Liver (tissue), 9 donors: ENCODE results near the gene C11orf98. TPM values are rescaled to one million over a fixed set of nuclear protein-coding genes. Genes with fewer than 3 reads are reported as not detected.

Experiments used
- DNase-seq: peaks from one replicate; pipeline ENCODE4 v3.0.0-alpha.2; 2017; ENCODE audit warnings: low spot score
- H3K27ac ChIP-seq, 2 donors: one replicate each; pipeline ENCODE4 v1.7.0; 2013; ENCODE audit warnings: inconsistent platforms in 2 of 2, low read length in 2 of 2, control low read depth in 1 of 2, low read depth in 1 of 2, mild to moderate bottlenecking in 1 of 2
- H3K27me3 ChIP-seq, 4 donors: one replicate each; pipeline versions ENCODE4 v1.6.1 to v1.7.0; 2013; ENCODE audit warnings: low read length in 3 of 4, inconsistent platforms in 1 of 4, mild to moderate bottlenecking in 1 of 4, moderate library complexity in 1 of 4; ENCODE audit not compliant: control insufficient read depth in 4 of 4, insufficient read depth in 4 of 4
- H3K36me3 ChIP-seq, 4 donors: one replicate each; pipeline versions ENCODE4 v1.6.1 to v1.7.0; 2013; ENCODE audit warnings: low read length in 3 of 4, mild to moderate bottlenecking in 3 of 4, low read depth in 1 of 4, moderate library complexity in 1 of 4; ENCODE audit not compliant: control insufficient read depth in 4 of 4, insufficient read depth in 3 of 4
- H3K4me1 ChIP-seq, 4 donors: one replicate each; pipeline versions ENCODE4 v1.6.1 to v1.7.0; 2013; ENCODE audit warnings: low read length in 3 of 4, mild to moderate bottlenecking in 3 of 4, moderate library complexity in 1 of 4; ENCODE audit not compliant: control insufficient read depth in 4 of 4, insufficient read depth in 4 of 4
- H3K4me3 ChIP-seq, 3 donors: one replicate each; pipeline versions ENCODE4 v1.6.1 to v1.7.0; 2013; ENCODE audit warnings: low read length in 3 of 3, control low read depth in 1 of 3, low read depth in 1 of 3, mild to moderate bottlenecking in 1 of 3
- H3K9ac ChIP-seq, 2 donors: one replicate each; pipeline ENCODE4 v1.7.0; 2013; ENCODE audit warnings: low read length in 2 of 2, mild to moderate bottlenecking in 2 of 2, moderate library complexity in 2 of 2, control low read depth in 1 of 2, low read depth in 1 of 2
- H3K9me3 ChIP-seq, 4 donors: one replicate each; pipeline versions ENCODE4 v1.6.1 to v1.7.0; 2013; ENCODE audit warnings: low read length in 3 of 4; ENCODE audit not compliant: control insufficient read depth in 4 of 4
- EGR1 ChIP-seq, 2 donors: IDR thresholded peaks; 2 replicates each; pipeline ENCODE4 v1.6.1; 2016 to 2018; ENCODE audit warnings: antibody characterized with exemption in 2 of 2, low read depth in 2 of 2
- FOXA1 ChIP-seq: IDR thresholded peaks from 2 replicates; pipeline ENCODE4 v1.6.1; 2016; ENCODE audit warnings: antibody characterized with exemption
- FOXA2 ChIP-seq: IDR thresholded peaks from 2 replicates; pipeline ENCODE4 v1.6.1; 2016; ENCODE audit warnings: antibody characterized with exemption
- GABPA ChIP-seq, 2 donors: IDR thresholded peaks in 1 of 2; conservative IDR thresholded peaks in 1 of 2; 2 replicates each; pipeline ENCODE4 v1.6.1; 2016; ENCODE audit warnings: antibody characterized with exemption in 2 of 2, mild to moderate bottlenecking in 1 of 2, moderate library complexity in 1 of 2
- HNF4A ChIP-seq, 2 donors: conservative IDR thresholded peaks; 2 replicates each; pipeline ENCODE4 v1.6.1; 2016; ENCODE audit warnings: antibody characterized with exemption in 2 of 2, mild to moderate bottlenecking in 2 of 2
- HNF4G ChIP-seq: IDR thresholded peaks from 2 replicates; pipeline ENCODE4 v1.6.1; 2016; ENCODE audit warnings: antibody characterized with exemption
- JUND ChIP-seq, 2 donors: IDR thresholded peaks; 2 replicates each; pipeline ENCODE4 v1.6.1; 2016; ENCODE audit warnings: antibody characterized with exemption in 2 of 2
- NR2F2 ChIP-seq: IDR thresholded peaks from 2 replicates; pipeline ENCODE4 v1.6.1; 2016; ENCODE audit warnings: antibody characterized with exemption
- RAD21 ChIP-seq, 2 donors: IDR thresholded peaks; 2 replicates each; pipeline ENCODE4 v1.6.1; 2016; ENCODE audit warnings: antibody characterized with exemption in 2 of 2, mild to moderate bottlenecking in 2 of 2
- RXRA ChIP-seq, 2 donors: IDR thresholded peaks; 2 replicates each; pipeline ENCODE4 v1.6.1; 2017 to 2018; ENCODE audit warnings: antibody characterized with exemption in 2 of 2, mild to moderate bottlenecking in 1 of 2
- SP1 ChIP-seq: IDR thresholded peaks from 2 replicates; pipeline ENCODE4 v1.6.1; 2018; ENCODE audit warnings: antibody characterized with exemption, mild to moderate bottlenecking
- TAF1 ChIP-seq: conservative IDR thresholded peaks from 2 replicates; pipeline ENCODE4 v1.6.1; 2016; ENCODE audit warnings: antibody characterized with exemption, mild to moderate bottlenecking
- YY1 ChIP-seq: IDR thresholded peaks from 2 replicates; pipeline ENCODE4 v1.6.1; 2016; ENCODE audit warnings: antibody characterized with exemption, mild to moderate bottlenecking
- WGBS: extraction: QIAGEN DNeasy Blood & Tissue Kit; methylation state at CpG from one replicate; pipeline ENCODE4 v1.1.7; 2013; 5-methylcytosine and 5-hydroxymethylcytosine counted together
- polyA plus RNA-seq, 2 donors: library from polyadenylated mRNA; stranded (reverse) in 1 of 2; unstranded in 1 of 2; fragments of 200-250 nt in 1 of 2; fragments of >200 nt in 1 of 2; fragmentation: Nextera tagmentation in 1 of 2; extraction: Ambion mirVana in 1 of 2; gene quantifications; one replicate each; pipeline versions ENCODE4 v1.2.1 to v1.2.3, GENCODE V29; 2013 to 2015
- total RNA-seq, 2 donors: library from RNA; depleted of rRNA; stranded (reverse); fragments of >200 nt; gene quantifications; one replicate each; pipeline ENCODE4 v1.2.3, GENCODE V29; 2014
- TF ChIP-seq, protein P1 (sequence below): IDR thresholded peaks from 2 replicates; pipeline ENCODE4 v1.6.1; 2016; ENCODE audit warnings: antibody characterized with exemption, mild to moderate bottlenecking
- TF ChIP-seq, protein P2 (sequence below): IDR thresholded peaks from 2 replicates; pipeline ENCODE4 v1.6.1; 2016; ENCODE audit warnings: antibody characterized with exemption
- TF ChIP-seq, protein P3 (sequence below): IDR thresholded peaks from 2 replicates; pipeline ENCODE4 v1.6.1; 2016; ENCODE audit warnings: antibody characterized with exemption
- TF ChIP-seq, protein P4 (sequence below): fragments of 150-350 bp; IDR thresholded peaks from 2 replicates; pipeline ENCODE4 v1.5.1; 2017; ENCODE audit warnings: improper control_type of control experiment, low read depth, low read length; ENCODE audit not compliant: missing input control
- TF ChIP-seq, protein P5 (sequence below): IDR thresholded peaks from 2 replicates; pipeline ENCODE4 v1.6.1; 2016; ENCODE audit warnings: antibody characterized with exemption
- donor health status: healthy.
- donor health status: healthy.
- donor health status: healthy.
- donor health status: healthy.
- donor health status: healthy.

The C11orf98 gene
- total and polyA plus RNA-seq, 4 donors, result 16.5 to 49.9 (median 30.7) TPM

DNA sequence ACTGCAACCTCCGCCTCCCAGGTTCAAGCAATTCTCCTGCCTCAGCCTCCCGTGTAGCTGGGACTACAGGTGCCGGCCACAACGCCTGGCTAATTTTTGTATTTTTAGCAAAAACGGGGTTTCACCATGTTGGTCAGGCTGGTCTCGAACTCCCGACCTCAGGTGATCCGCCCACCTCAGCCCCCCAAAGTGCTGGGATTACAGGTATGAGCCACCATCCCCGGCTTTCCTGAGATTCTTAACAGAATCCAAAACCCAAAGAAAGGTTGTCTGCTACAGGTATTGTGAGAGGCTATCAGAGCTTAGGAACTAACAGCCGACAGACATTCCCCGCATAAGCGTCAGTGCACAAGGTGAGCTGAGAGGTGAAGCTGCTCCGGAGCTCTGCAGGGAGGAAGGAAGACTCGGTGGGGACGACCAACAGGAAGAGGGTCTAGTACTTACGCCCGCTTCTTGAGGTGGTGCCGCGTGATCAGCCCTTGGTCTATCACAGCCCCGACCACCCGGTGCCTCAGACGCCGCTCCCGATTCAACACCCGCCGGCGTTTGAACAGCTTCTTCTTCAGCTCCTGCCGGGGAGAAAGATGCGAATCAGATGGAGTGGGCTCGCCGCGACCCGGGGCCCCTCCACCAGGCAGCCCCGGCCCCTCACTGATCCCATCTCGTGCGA is 470 bp downstream of the C11orf98 start:
- peak overlapping the region; percentile 85 to 89 for H3K27ac ChIP-seq
- peak overlapping the region; percentile 82 to 98 (median 88) for H3K4me3 ChIP-seq
- H3K27me3 ChIP-seq, result no peaks in the 10 kb centered on the region
- DNase-seq, result no peak
- H3K9ac ChIP-seq, result peak overlapping the region; percentile 36 to 96
- H3K9me3 ChIP-seq, result no peaks in the 10 kb centered on the region
- peaks cover 3 to 10% (median 6%) of the 10 kb centered on the region in 4 donors for H3K36me3 ChIP-seq
- peaks cover 11 to 28% (median 19%) of the 10 kb centered on the region in 4 donors for H3K4me1 ChIP-seq
- WGBS, result 4% methylated on average over 36 of the region's 36 CpGs
- no peak for TF ChIP-seq RXRA (IDR thresholded peaks at IDR 0.05)
- TF ChIP-seq, protein P1, sequence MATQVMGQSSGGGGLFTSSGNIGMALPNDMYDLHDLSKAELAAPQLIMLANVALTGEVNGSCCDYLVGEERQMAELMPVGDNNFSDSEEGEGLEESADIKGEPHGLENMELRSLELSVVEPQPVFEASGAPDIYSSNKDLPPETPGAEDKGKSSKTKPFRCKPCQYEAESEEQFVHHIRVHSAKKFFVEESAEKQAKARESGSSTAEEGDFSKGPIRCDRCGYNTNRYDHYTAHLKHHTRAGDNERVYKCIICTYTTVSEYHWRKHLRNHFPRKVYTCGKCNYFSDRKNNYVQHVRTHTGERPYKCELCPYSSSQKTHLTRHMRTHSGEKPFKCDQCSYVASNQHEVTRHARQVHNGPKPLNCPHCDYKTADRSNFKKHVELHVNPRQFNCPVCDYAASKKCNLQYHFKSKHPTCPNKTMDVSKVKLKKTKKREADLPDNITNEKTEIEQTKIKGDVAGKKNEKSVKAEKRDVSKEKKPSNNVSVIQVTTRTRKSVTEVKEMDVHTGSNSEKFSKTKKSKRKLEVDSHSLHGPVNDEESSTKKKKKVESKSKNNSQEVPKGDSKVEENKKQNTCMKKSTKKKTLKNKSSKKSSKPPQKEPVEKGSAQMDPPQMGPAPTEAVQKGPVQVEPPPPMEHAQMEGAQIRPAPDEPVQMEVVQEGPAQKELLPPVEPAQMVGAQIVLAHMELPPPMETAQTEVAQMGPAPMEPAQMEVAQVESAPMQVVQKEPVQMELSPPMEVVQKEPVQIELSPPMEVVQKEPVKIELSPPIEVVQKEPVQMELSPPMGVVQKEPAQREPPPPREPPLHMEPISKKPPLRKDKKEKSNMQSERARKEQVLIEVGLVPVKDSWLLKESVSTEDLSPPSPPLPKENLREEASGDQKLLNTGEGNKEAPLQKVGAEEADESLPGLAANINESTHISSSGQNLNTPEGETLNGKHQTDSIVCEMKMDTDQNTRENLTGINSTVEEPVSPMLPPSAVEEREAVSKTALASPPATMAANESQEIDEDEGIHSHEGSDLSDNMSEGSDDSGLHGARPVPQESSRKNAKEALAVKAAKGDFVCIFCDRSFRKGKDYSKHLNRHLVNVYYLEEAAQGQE, result no peak
- TF ChIP-seq GABPA (IDR thresholded peaks at IDR 0.05 in 1 of 2, conservative IDR thresholded peaks at IDR 0.05 in 1 of 2), result no peak
- no peak for TF ChIP-seq YY1
- TF ChIP-seq SP1, result no peak
- no peak for TF ChIP-seq JUND (IDR thresholded peaks at IDR 0.05)
- TF ChIP-seq, protein P2, sequence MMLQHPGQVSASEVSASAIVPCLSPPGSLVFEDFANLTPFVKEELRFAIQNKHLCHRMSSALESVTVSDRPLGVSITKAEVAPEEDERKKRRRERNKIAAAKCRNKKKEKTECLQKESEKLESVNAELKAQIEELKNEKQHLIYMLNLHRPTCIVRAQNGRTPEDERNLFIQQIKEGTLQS, result no peak
- no peak for TF ChIP-seq TAF1
- TF ChIP-seq EGR1 (IDR thresholded peaks at IDR 0.05; ENCODE audit: low read depth in 2 of 2), result no peak
- no peak for TF ChIP-seq NR2F2
- TF ChIP-seq FOXA1, result no peak
- TF ChIP-seq, protein P3, sequence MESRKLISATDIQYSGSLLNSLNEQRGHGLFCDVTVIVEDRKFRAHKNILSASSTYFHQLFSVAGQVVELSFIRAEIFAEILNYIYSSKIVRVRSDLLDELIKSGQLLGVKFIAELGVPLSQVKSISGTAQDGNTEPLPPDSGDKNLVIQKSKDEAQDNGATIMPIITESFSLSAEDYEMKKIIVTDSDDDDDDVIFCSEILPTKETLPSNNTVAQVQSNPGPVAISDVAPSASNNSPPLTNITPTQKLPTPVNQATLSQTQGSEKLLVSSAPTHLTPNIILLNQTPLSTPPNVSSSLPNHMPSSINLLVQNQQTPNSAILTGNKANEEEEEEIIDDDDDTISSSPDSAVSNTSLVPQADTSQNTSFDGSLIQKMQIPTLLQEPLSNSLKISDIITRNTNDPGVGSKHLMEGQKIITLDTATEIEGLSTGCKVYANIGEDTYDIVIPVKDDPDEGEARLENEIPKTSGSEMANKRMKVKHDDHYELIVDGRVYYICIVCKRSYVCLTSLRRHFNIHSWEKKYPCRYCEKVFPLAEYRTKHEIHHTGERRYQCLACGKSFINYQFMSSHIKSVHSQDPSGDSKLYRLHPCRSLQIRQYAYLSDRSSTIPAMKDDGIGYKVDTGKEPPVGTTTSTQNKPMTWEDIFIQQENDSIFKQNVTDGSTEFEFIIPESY, result no peak
- TF ChIP-seq, protein P4, sequence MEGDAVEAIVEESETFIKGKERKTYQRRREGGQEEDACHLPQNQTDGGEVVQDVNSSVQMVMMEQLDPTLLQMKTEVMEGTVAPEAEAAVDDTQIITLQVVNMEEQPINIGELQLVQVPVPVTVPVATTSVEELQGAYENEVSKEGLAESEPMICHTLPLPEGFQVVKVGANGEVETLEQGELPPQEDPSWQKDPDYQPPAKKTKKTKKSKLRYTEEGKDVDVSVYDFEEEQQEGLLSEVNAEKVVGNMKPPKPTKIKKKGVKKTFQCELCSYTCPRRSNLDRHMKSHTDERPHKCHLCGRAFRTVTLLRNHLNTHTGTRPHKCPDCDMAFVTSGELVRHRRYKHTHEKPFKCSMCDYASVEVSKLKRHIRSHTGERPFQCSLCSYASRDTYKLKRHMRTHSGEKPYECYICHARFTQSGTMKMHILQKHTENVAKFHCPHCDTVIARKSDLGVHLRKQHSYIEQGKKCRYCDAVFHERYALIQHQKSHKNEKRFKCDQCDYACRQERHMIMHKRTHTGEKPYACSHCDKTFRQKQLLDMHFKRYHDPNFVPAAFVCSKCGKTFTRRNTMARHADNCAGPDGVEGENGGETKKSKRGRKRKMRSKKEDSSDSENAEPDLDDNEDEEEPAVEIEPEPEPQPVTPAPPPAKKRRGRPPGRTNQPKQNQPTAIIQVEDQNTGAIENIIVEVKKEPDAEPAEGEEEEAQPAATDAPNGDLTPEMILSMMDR, result no peak
- no peak for TF ChIP-seq HNF4G
- no peak for TF ChIP-seq HNF4A (conservative IDR thresholded peaks at IDR 0.05)
- TF ChIP-seq RAD21 (IDR thresholded peaks at IDR 0.05), result no peak
- TF ChIP-seq, protein P5, sequence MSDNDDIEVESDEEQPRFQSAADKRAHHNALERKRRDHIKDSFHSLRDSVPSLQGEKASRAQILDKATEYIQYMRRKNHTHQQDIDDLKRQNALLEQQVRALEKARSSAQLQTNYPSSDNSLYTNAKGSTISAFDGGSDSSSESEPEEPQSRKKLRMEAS, result no peak
- no peak for TF ChIP-seq FOXA2
